ENCODE results near the gene DNASE2B.

GRCh38 chr1:84377480-84378095, 20.7 kb upstream of the DNASE2B start:
- TF ChIP-seq POLR2AphosphoS5 (IDR thresholded peaks at IDR 0.05; ENCODE audit: low read depth, low read length) (no peak), TAF1 (IDR thresholded peaks at IDR 0.05; ENCODE audit: borderline replicate concordance, insufficient read depth, low read length) (no peak), SIN3A (IDR thresholded peaks at IDR 0.05; ENCODE audit: borderline replicate concordance, insufficient read depth, low read length) (no peak)
- TF ChIP-seq, protein P1, sequence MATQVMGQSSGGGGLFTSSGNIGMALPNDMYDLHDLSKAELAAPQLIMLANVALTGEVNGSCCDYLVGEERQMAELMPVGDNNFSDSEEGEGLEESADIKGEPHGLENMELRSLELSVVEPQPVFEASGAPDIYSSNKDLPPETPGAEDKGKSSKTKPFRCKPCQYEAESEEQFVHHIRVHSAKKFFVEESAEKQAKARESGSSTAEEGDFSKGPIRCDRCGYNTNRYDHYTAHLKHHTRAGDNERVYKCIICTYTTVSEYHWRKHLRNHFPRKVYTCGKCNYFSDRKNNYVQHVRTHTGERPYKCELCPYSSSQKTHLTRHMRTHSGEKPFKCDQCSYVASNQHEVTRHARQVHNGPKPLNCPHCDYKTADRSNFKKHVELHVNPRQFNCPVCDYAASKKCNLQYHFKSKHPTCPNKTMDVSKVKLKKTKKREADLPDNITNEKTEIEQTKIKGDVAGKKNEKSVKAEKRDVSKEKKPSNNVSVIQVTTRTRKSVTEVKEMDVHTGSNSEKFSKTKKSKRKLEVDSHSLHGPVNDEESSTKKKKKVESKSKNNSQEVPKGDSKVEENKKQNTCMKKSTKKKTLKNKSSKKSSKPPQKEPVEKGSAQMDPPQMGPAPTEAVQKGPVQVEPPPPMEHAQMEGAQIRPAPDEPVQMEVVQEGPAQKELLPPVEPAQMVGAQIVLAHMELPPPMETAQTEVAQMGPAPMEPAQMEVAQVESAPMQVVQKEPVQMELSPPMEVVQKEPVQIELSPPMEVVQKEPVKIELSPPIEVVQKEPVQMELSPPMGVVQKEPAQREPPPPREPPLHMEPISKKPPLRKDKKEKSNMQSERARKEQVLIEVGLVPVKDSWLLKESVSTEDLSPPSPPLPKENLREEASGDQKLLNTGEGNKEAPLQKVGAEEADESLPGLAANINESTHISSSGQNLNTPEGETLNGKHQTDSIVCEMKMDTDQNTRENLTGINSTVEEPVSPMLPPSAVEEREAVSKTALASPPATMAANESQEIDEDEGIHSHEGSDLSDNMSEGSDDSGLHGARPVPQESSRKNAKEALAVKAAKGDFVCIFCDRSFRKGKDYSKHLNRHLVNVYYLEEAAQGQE (IDR thresholded peaks at IDR 0.05; ENCODE audit: insufficient read depth in 1 of 2, low read depth in 2 of 2, low read length in 2 of 2), result no peak
